H9 (cell line): Measurements from ENCODE around the gene SIGLEC11. TPM values are rescaled to one million over a fixed set of nuclear protein-coding genes. Genes with fewer than 3 reads are reported as not detected.

Source experiments
- DNase-seq: peaks from one replicate; pipeline ENCODE4 v3.0.0-alpha.2; 2017
- H2AFZ ChIP-seq: one replicate; pipeline ENCODE4 v1.6.1; 2013; ENCODE audit warnings: mild to moderate bottlenecking, low read length, control low read depth, moderate library complexity
- H2AK5ac ChIP-seq: 2 replicates; pipeline ENCODE4 v1.6.1; 2013; ENCODE audit warnings: low read length, control low read depth, mixed read lengths; ENCODE audit not compliant: insufficient read length
- H2BK120ac ChIP-seq: one replicate; pipeline ENCODE4 v1.6.1; 2013; ENCODE audit warnings: low read depth, mild to moderate bottlenecking, low read length, control low read depth, inconsistent platforms; ENCODE audit not compliant: poor library complexity, severe bottlenecking
- H2BK12ac ChIP-seq: 2 replicates; pipeline ENCODE4 v1.6.1; 2013; ENCODE audit warnings: low read length, control low read depth, mixed read lengths, low read depth; ENCODE audit not compliant: insufficient read length
- H2BK15ac ChIP-seq: 2 replicates; pipeline ENCODE4 v1.6.1; 2013; ENCODE audit warnings: low read depth, low read length, control low read depth
- H2BK20ac ChIP-seq: one replicate; pipeline ENCODE4 v1.6.1; 2013; ENCODE audit warnings: low read depth, mild to moderate bottlenecking, low read length, control low read depth, inconsistent platforms; ENCODE audit not compliant: poor library complexity, severe bottlenecking
- H2BK5ac ChIP-seq: 2 replicates; pipeline ENCODE4 v1.6.1; 2013; ENCODE audit warnings: low read length, control low read depth, mixed read lengths; ENCODE audit not compliant: insufficient read length
- H3K14ac ChIP-seq: 2 replicates; pipeline ENCODE4 v1.6.1; 2013; ENCODE audit warnings: low read length, control low read depth; ENCODE audit not compliant: insufficient read depth
- H3K18ac ChIP-seq: 2 replicates; pipeline ENCODE4 v1.6.1; 2013; ENCODE audit warnings: low read depth, mild to moderate bottlenecking, mixed read lengths, low read length, control low read depth; ENCODE audit not compliant: insufficient read length
- H3K23ac ChIP-seq: 2 replicates; pipeline ENCODE4 v1.6.1; 2013; ENCODE audit warnings: low read length, control low read depth, mixed read lengths, low read depth; ENCODE audit not compliant: insufficient read length
- H3K23me2 ChIP-seq: 2 replicates; pipeline ENCODE4 v1.6.1; 2013; ENCODE audit warnings: low read depth, mild to moderate bottlenecking, mixed read lengths, low read length, control low read depth; ENCODE audit not compliant: insufficient read length, poor library complexity, severe bottlenecking
- H3K27ac ChIP-seq: 2 replicates; pipeline ENCODE4 v1.5.1; 2013; ENCODE audit warnings: low read length, control low read depth, mixed read lengths, low read depth; ENCODE audit not compliant: insufficient read length
- H3K27me3 ChIP-seq: 2 replicates; pipeline ENCODE4 v1.6.1; 2013; ENCODE audit warnings: low read length, control low read depth, inconsistent platforms; ENCODE audit not compliant: insufficient read depth
- H3K4ac ChIP-seq: 2 replicates; pipeline ENCODE4 v1.6.1; 2013; ENCODE audit warnings: low read depth, mild to moderate bottlenecking, control low read depth, inconsistent platforms, low read length, moderate library complexity
- H3K4me1 ChIP-seq: 2 replicates; pipeline ENCODE4 v1.6.1; 2013; ENCODE audit warnings: low read length, control low read depth, inconsistent platforms; ENCODE audit not compliant: insufficient read depth
- H3K4me2 ChIP-seq: 2 replicates; pipeline ENCODE4 v1.6.1; 2013; ENCODE audit warnings: low read length, control low read depth, mixed read lengths; ENCODE audit not compliant: insufficient read length, insufficient read depth
- H3K56ac ChIP-seq: 2 replicates; pipeline ENCODE4 v1.6.1; 2013; ENCODE audit warnings: low read depth, mild to moderate bottlenecking, mixed read lengths, low read length, control low read depth; ENCODE audit not compliant: insufficient read length
- H3K79me1 ChIP-seq: 2 replicates; pipeline ENCODE4 v1.6.1; 2013; ENCODE audit warnings: low read depth, mild to moderate bottlenecking, moderate library complexity, low read length, control low read depth, inconsistent platforms; ENCODE audit not compliant: insufficient read depth, poor library complexity, severe bottlenecking
- H3K79me2 ChIP-seq: 2 replicates; pipeline ENCODE4 v1.6.1; 2013; ENCODE audit warnings: low read length, control low read depth, inconsistent platforms; ENCODE audit not compliant: insufficient read depth
- H3K9ac ChIP-seq: 2 replicates; pipeline ENCODE4 v1.6.1; 2013; ENCODE audit warnings: low read length, control low read depth, mixed read lengths; ENCODE audit not compliant: insufficient read length; ENCODE audit errors: extremely low read depth
- H3K9me3 ChIP-seq: one replicate; pipeline ENCODE4 v1.6.1; 2013; ENCODE audit warnings: low read depth, low read length, inconsistent platforms; ENCODE audit not compliant: control insufficient read depth
- H3T11ph ChIP-seq: one replicate; pipeline ENCODE4 v1.6.1; 2013; ENCODE audit warnings: mild to moderate bottlenecking, low read length, control low read depth, inconsistent platforms
- H4K20me1 ChIP-seq: one replicate; pipeline ENCODE4 v1.6.1; 2013; ENCODE audit not compliant: control insufficient read depth, insufficient read length, insufficient read depth
- H4K5ac ChIP-seq: 2 replicates; pipeline ENCODE4 v1.6.1; 2013; ENCODE audit warnings: low read depth, mild to moderate bottlenecking, mixed read lengths, low read length, control low read depth; ENCODE audit not compliant: insufficient read length
- H4K8ac ChIP-seq: replicated peaks from 2 replicates; pipeline ENCODE4 v1.6.1; 2013; ENCODE audit warnings: low read length, control low read depth, mixed read lengths, low read depth; ENCODE audit not compliant: insufficient read length
- H4K91ac ChIP-seq: 2 replicates; pipeline ENCODE4 v1.6.1; 2013; ENCODE audit warnings: low read depth, mild to moderate bottlenecking, moderate library complexity, mixed read lengths, low read length, control low read depth; ENCODE audit not compliant: insufficient read length
- H3K27ac Mint-ChIP-seq, 3 experiments: 2 replicates in 2 of 3; 3 replicates in 1 of 3; pipeline ENCODE4 v1.8.0; 2020 to 2021; ENCODE audit warnings: mixed read lengths in 3 of 3, mild to moderate bottlenecking in 1 of 3, moderate library complexity in 1 of 3
- H3K27me3 Mint-ChIP-seq: 2 replicates; pipeline ENCODE4 v1.8.0; 2021; ENCODE audit warnings: low read depth, mild to moderate bottlenecking, moderate library complexity, mixed read lengths
- H3K36me3 Mint-ChIP-seq, 3 experiments: 2 replicates in 2 of 3; 3 replicates in 1 of 3; pipeline ENCODE4 v1.8.0; 2020 to 2021; ENCODE audit warnings: low read depth in 3 of 3, mixed read lengths in 3 of 3; ENCODE audit not compliant: insufficient read depth in 1 of 3
- H3K4me1 Mint-ChIP-seq, 2 experiments: 2 replicates each; pipeline ENCODE4 v1.8.0; 2020; ENCODE audit warnings: mixed read lengths in 2 of 2
- H3K4me3 Mint-ChIP-seq, 2 experiments: 2 replicates in 1 of 2; 3 replicates in 1 of 2; pipeline ENCODE4 v1.8.0; 2020 to 2021; ENCODE audit warnings: mild to moderate bottlenecking in 2 of 2, mixed read lengths in 2 of 2, moderate library complexity in 1 of 2
- H3K9me3 Mint-ChIP-seq, 2 experiments: 2 replicates in 1 of 2; 3 replicates in 1 of 2; pipeline ENCODE4 v1.8.0; 2020; ENCODE audit warnings: mild to moderate bottlenecking in 2 of 2, mixed read lengths in 2 of 2, moderate library complexity in 1 of 2
- CTCF ChIP-seq: fragments of 200-600 bp; sonication (generic); conservative IDR thresholded peaks from 3 replicates; pipeline ENCODE4 v1.8.0; 2021; ENCODE audit warnings: antibody characterized with exemption, mild to moderate bottlenecking
- WGBS: extraction: QIAGEN DNeasy Blood & Tissue Kit; methylation state at CpG from one replicate; pipeline ENCODE4 v1.1.7; 2013; ENCODE audit warnings: missing lambda C conversion rate, low lambda C conversion rate, mixed read lengths; ENCODE audit not compliant: insufficient read length; ENCODE audit errors: extremely low coverage; 5-methylcytosine and 5-hydroxymethylcytosine counted together
- total RNA-seq: library from RNA; stranded (reverse); gene quantifications from 2 replicates; pipeline ENCODE4 v1.2.1, GENCODE V29; 2021

SIGLEC11 gene
- total RNA-seq, 1 experiment from 2014 or later: not detected

- Histone ChIP-seq H2BK5ac (no peak overlapping the region), H3K27me3 (no peaks in the 10 kb centered on the region), H2BK20ac (no peak overlapping the region), H3K4me1 (no peaks in the 10 kb centered on the region), H3K9me3 (no peaks in the 10 kb centered on the region), H3K23ac (no peak overlapping the region), H3K9ac (no peak overlapping the region), H4K91ac (no peak overlapping the region), H4K5ac (no peak overlapping the region), H2AFZ (no peak overlapping the region), H3K4me2 (no peak overlapping the region), H3T11ph (no peak overlapping the region), H3K18ac (no peak overlapping the region), H3K79me2 (peaks cover 4% of the 10 kb centered on the region; the same call in 1 of the 2 replicates), H3K56ac (no peak overlapping the region), H3K4ac (no peak overlapping the region), H3K23me2 (no peaks in the 10 kb centered on the region), H4K20me1 (peaks cover 2% of the 10 kb centered on the region), H2AK5ac (no peak overlapping the region), H2BK120ac (no peak overlapping the region), H3K79me1 (peaks cover 6% of the 10 kb centered on the region), H2BK15ac (no peak overlapping the region), H4K8ac (no peak overlapping the region), H3K27ac (no peak overlapping the region), H3K14ac (no peak overlapping the region), H2BK12ac (no peak overlapping the region)
- H3K9me3 Mint-ChIP-seq: peaks cover 0 to 3% of the 10 kb centered on the region in 2 experiments; a peak in 1 of 5 replicates
- H3K27ac Mint-ChIP-seq: peak overlapping the region in 2 of 3 experiments; percentile 39 to 65; a peak in 3 of 7 replicates
- no peaks in the 10 kb centered on the region for H3K27me3 Mint-ChIP-seq
- no peak for DNase-seq
- peaks cover 8 to 18% of the 10 kb centered on the region in 2 experiments for H3K4me1 Mint-ChIP-seq
- no CpG with 5 or more reads among the region's 10 CpGs for WGBS
- H3K36me3 Mint-ChIP-seq: peaks cover 58 to 85% (median 84%) of the 10 kb centered on the region in 3 experiments
- no peak for TF ChIP-seq CTCF
- no peak overlapping the region for H3K4me3 Mint-ChIP-seq
Measured at GRCh38 chr19:49913720-49914119, 47.3 kb downstream of the SIGLEC11 start.
